H1 (cell line): ENCODE results near the gene NPTX1. TPM values are rescaled to one million over a fixed set of nuclear protein-coding genes. Genes with fewer than 3 reads are reported as not detected.
A peak's percentile ranks its signal among the peaks of the same experiment; 100 is the strongest.

Source experiments
- CTCF ChIA-PET: fragments of 300-600 bp; sonication (Branson Sonifier 250); formaldehyde crosslinking; loops from one replicate; lab custom pipeline; 2021; ENCODE audit not compliant: partially characterized antibody; lab: Charles Lee
- POLR2A ChIA-PET: fragments of 300-600 bp; sonication (Branson Sonifier 250); formaldehyde crosslinking; loops from one replicate; lab custom pipeline; 2021; ENCODE audit warnings: inconsistent platforms; ENCODE audit not compliant: partially characterized antibody; lab: Charles Lee
- DNase-seq, 2 experiments: peaks; one replicate each; pipeline versions ENCODE4 v3.0.0 to v3.0.0-alpha.2; 2010 to 2022; ENCODE audit warnings: low spot score in 2 of 2, low read depth in 1 of 2, mixed read lengths in 1 of 2
- FAIRE-seq: peaks from 2 replicates; lab custom pipeline; 2011; peaks lifted over from hg19 to GRCh38; lab: Jason Lieb, UNC
- H2AFZ ChIP-seq: 2 replicates; pipeline ENCODE4 v1.8.1; 2012; ENCODE audit warnings: low read length, inconsistent platforms
- H2AK5ac ChIP-seq: 2 replicates; pipeline ENCODE4 v1.6.1; 2013; ENCODE audit warnings: low read depth, low read length
- H2BK120ac ChIP-seq: replicated peaks from 2 replicates; pipeline ENCODE3; 2013; ENCODE audit warnings: low read depth, low read length, inconsistent platforms
- H2BK12ac ChIP-seq: 2 replicates; pipeline ENCODE4 v1.6.1; 2013; ENCODE audit warnings: low read depth, low read length
- H2BK15ac ChIP-seq: 2 replicates; pipeline ENCODE4 v1.6.1; 2013; ENCODE audit warnings: low read length
- H2BK20ac ChIP-seq: 2 replicates; pipeline ENCODE4 v1.6.1; 2013; ENCODE audit warnings: low read length
- H2BK5ac ChIP-seq: 2 replicates; pipeline ENCODE4 v1.6.1; 2013; ENCODE audit warnings: low read depth, low read length
- H3K14ac ChIP-seq: 2 replicates; pipeline ENCODE4 v1.6.1; 2013; ENCODE audit warnings: inconsistent platforms; ENCODE audit not compliant: insufficient read length
- H3K18ac ChIP-seq: 2 replicates; pipeline ENCODE4 v1.6.1; 2013; ENCODE audit warnings: low read length; ENCODE audit errors: extremely low read depth
- H3K23ac ChIP-seq: 2 replicates; pipeline ENCODE4 v1.6.1; 2013; ENCODE audit warnings: inconsistent platforms; ENCODE audit not compliant: insufficient read length
- H3K23me2 ChIP-seq: 2 replicates; pipeline ENCODE4 v1.6.1; 2013; ENCODE audit warnings: low read depth, low read length
- H3K27ac ChIP-seq: 2 replicates; pipeline ENCODE4 v1.6.1; 2011; ENCODE audit warnings: low read depth, low read length, inconsistent platforms
- H3K27me3 ChIP-seq, 4 experiments: replicated peaks in 1 of 4; 1 replicate in 1 of 4; 2 replicates in 3 of 4; pipeline versions ENCODE4 v1.6.1 to v1.8.1; 2011 to 2013; ENCODE audit warnings: low read length in 3 of 4, mild to moderate bottlenecking in 3 of 4, inconsistent platforms in 2 of 4, mixed read lengths in 2 of 4, moderate library complexity in 1 of 4; ENCODE audit not compliant: control insufficient read depth in 3 of 4, insufficient read depth in 3 of 4; ENCODE audit errors: extremely low read depth in 1 of 4
- H3K36me3 ChIP-seq, 4 experiments: 2 replicates each; pipeline versions ENCODE4 v1.6.1 to v1.8.1; 2011 to 2013; ENCODE audit warnings: mild to moderate bottlenecking in 4 of 4, low read length in 3 of 4, moderate library complexity in 2 of 4, control low read depth in 1 of 4, inconsistent platforms in 1 of 4; ENCODE audit not compliant: insufficient read depth in 4 of 4, control insufficient read depth in 2 of 4
- H3K4ac ChIP-seq: replicated peaks from 2 replicates; pipeline ENCODE3; 2013; ENCODE audit warnings: low read length, low read depth, mixed read lengths, inconsistent platforms; ENCODE audit not compliant: insufficient read length
- H3K4me1 ChIP-seq, 4 experiments: replicated peaks in 1 of 4; 1 replicate in 1 of 4; 2 replicates in 3 of 4; pipeline versions ENCODE4 v1.6.1 to v1.8.1; 2011 to 2013; ENCODE audit warnings: low read length in 3 of 4, inconsistent platforms in 2 of 4, mixed read lengths in 1 of 4; ENCODE audit not compliant: insufficient read depth in 4 of 4, control insufficient read depth in 3 of 4
- H3K4me2 ChIP-seq, 2 experiments: 2 replicates each; pipeline versions ENCODE4 v1.6.1 to v1.8.1; 2011 to 2013; ENCODE audit warnings: low read depth in 2 of 2, low read length in 2 of 2, control low read depth in 1 of 2, inconsistent platforms in 1 of 2, mild to moderate bottlenecking in 1 of 2; ENCODE audit not compliant: insufficient read depth in 1 of 2
- H3K4me3 ChIP-seq, 4 experiments: fragments of 200-600, 300-600 bp in 1 of 4; sonication (generic), shearing (Covaris generic), sonication (Bioruptor Twin) in 1 of 4; 2 replicates each; pipeline versions ENCODE4 v1.5.1 to v1.8.1; 2011 to 2016; ENCODE audit warnings: low read length in 4 of 4, low read depth in 3 of 4, control low read depth in 2 of 4, inconsistent platforms in 2 of 4, mild to moderate bottlenecking in 2 of 4, mixed read lengths in 1 of 4, moderate library complexity in 1 of 4; ENCODE audit not compliant: insufficient read depth in 2 of 4; ENCODE audit errors: extremely low read depth in 1 of 4
- H3K56ac ChIP-seq: replicated peaks from 2 replicates; pipeline ENCODE3; 2013; ENCODE audit warnings: low read depth, mild to moderate bottlenecking, mixed read lengths, low read length, inconsistent platforms; ENCODE audit not compliant: insufficient read length
- H3K79me1 ChIP-seq: 2 replicates; pipeline ENCODE4 v1.6.1; 2013; ENCODE audit warnings: low read depth, low read length, control low read depth
- H3K79me2 ChIP-seq, 2 experiments: 2 replicates each; pipeline versions ENCODE4 v1.6.1 to v1.8.1; 2012 to 2013; ENCODE audit warnings: low read length in 2 of 2, mild to moderate bottlenecking in 2 of 2, inconsistent platforms in 1 of 2; ENCODE audit not compliant: insufficient read depth in 2 of 2, control insufficient read depth in 1 of 2
- H3K9ac ChIP-seq, 4 experiments: replicated peaks in 1 of 4; 1 replicate in 1 of 4; 2 replicates in 3 of 4; pipeline versions ENCODE4 v1.6.1 to v1.8.1; 2011 to 2013; ENCODE audit warnings: low read depth in 3 of 4, low read length in 3 of 4, control low read depth in 2 of 4, mild to moderate bottlenecking in 2 of 4, moderate library complexity in 2 of 4, inconsistent platforms in 1 of 4; ENCODE audit errors: extremely low read depth in 1 of 4
- H3K9me3 ChIP-seq, 2 experiments: 2 replicates each; pipeline versions ENCODE4 v1.6.1 to v1.8.1; 2012 to 2013; ENCODE audit warnings: mild to moderate bottlenecking in 2 of 2, moderate library complexity in 2 of 2, control low read depth in 1 of 2, inconsistent platforms in 1 of 2, low read depth in 1 of 2, low read length in 1 of 2, mixed read lengths in 1 of 2; ENCODE audit not compliant: insufficient read depth in 2 of 2
- H4K20me1 ChIP-seq, 2 experiments: replicated peaks in 1 of 2; 2 replicates each; pipeline versions ENCODE3 to v1.8.1; 2011 to 2013; ENCODE audit warnings: inconsistent platforms in 2 of 2, low read length in 2 of 2, mild to moderate bottlenecking in 1 of 2; ENCODE audit not compliant: insufficient read depth in 2 of 2, control insufficient read depth in 1 of 2
- H4K5ac ChIP-seq: 2 replicates; pipeline ENCODE4 v1.6.1; 2013; ENCODE audit warnings: low read length, low read depth, mixed read lengths, inconsistent platforms; ENCODE audit not compliant: insufficient read length
- H4K8ac ChIP-seq: 2 replicates; pipeline ENCODE4 v1.8.0; 2013; ENCODE audit warnings: mild to moderate bottlenecking, moderate library complexity, low read length, inconsistent platforms; ENCODE audit not compliant: insufficient read depth; ENCODE audit errors: extremely low read depth
- H4K91ac ChIP-seq: replicated peaks from 2 replicates; pipeline ENCODE3; 2013; ENCODE audit warnings: low read length, mixed read lengths, inconsistent platforms; ENCODE audit not compliant: insufficient read length
- KDM4A ChIP-seq: IDR thresholded peaks from one replicate; pipeline ENCODE4 v1.7.1; 2012; ENCODE audit warnings: low read depth, mild to moderate bottlenecking, moderate library complexity, low read length, inconsistent platforms; ENCODE audit not compliant: severe bottlenecking
- WGBS, 2 experiments: shearing (Covaris generic) in 1 of 2; methylation state at CpG; one replicate each; pipeline versions ENCODE4 v1.1.6 to v1.1.7; 2013 to 2015; ENCODE audit warnings: low lambda C conversion rate in 2 of 2, mixed read lengths in 2 of 2, inconsistent platforms in 1 of 2, low coverage in 1 of 2, missing lambda C conversion rate in 1 of 2; ENCODE audit not compliant: insufficient replicate concordance in 2 of 2, insufficient coverage in 1 of 2, insufficient read length in 1 of 2; ENCODE audit errors: extremely low coverage in 1 of 2, missing lambda C conversion rate in 1 of 2; 5-methylcytosine and 5-hydroxymethylcytosine counted together
- polyA plus RNA-seq, 7 experiments: library from polyadenylated mRNA; depleted of rRNA in 3 of 7; stranded (reverse) in 5 of 7; unstranded in 2 of 7; fragments of >200 nt in 5 of 7; fragments of 200-250 nt in 2 of 7; gene quantifications; 1 replicate in 5 of 7; 2 replicates in 1 of 7; 4 replicates in 1 of 7; pipeline versions ENCODE4 v1.2.1 to v1.2.3, GENCODE V29; 2011 to 2013; ENCODE audit warnings: missing spikeins in 2 of 7, mixed read lengths in 2 of 7
- total RNA-seq: library from RNA; stranded (reverse); fragmentation: NEBNext Ultra II Directional; extraction: Animal tissue kit (Norgen Biotek cat#: 25700); gene quantifications from 2 replicates; pipeline ENCODE4 v1.2.1, GENCODE V29; 2021
- TF ChIP-seq, protein P1 (sequence below), 3 experiments: IDR thresholded peaks; 1 replicate in 2 of 3; 2 replicates in 1 of 3; pipeline versions ENCODE4 v1.5.1 to v1.6.1; 2011; ENCODE audit warnings: low read length in 3 of 3, mild to moderate bottlenecking in 3 of 3, inconsistent platforms in 2 of 3, low read depth in 1 of 3, moderate library complexity in 1 of 3; ENCODE audit not compliant: insufficient read depth in 1 of 3; ENCODE audit errors: control extremely low read depth in 1 of 3

NPTX1 gene
- total and polyA plus RNA-seq, 2 of the 8 experiments (the other 6 are each of a cell fraction or from before 2014, with no cell fraction given) = 12.0 to 17.9 TPM

DNA sequence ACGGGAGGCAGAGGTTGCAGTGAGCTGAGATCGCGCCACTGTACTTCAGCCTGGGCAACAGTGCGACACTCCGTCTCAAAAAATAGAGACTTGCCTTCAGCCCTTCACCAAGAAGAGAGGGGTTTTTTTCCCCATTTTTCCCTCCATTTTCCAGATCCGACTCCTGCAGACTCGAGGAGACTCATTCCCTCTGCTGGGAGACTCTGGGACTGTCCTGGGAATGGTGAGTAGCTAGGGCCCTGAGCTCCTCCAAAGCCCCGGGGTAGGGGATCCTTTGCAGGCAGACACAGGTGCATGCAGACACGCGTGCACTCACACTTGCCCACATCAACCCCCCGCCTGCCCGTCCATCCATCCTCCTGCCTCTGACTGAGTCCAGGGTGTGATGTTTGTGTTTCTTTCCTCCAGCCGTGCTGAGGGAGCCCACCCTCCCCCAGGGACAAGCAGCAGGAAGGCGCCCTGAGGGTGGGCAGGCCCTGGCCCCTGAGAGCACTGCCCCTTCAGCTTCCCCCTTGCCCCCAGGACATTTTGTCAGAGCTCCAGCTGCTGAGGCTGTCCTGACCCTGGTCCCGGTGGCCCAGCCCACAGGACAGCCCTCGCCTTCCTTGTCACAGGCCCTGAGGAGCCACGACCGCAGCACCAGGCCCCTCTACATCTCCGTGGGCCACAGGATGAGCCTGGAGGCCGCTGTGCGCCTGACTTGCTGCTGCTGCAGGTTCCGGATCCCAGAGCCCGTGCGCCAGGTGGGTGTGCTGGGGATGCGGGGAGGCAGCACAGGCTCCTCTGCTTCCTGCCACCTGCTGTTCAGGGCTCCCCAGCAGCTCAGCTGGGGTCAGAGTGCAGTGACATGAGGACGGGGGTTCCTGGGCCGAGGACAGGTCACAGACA lies 51.3 kb downstream of the NPTX1 start:
- FAIRE-seq (no peak), DNase-seq (peak in 1 of 2 experiments; percentile 42)
- no peaks in the 10 kb centered on the region; a peak in 1 of 7 replicates for H3K27me3 ChIP-seq
- ChIA-PET CTCF (interaction anchor here (0.7 to 3.9 kb wide), 22 partner anchors 8 to 545 kb away, joined by 3 to 21 read pairs (median 4); partner anchors contain the start of gene ENDOV), POLR2A (interaction anchor here (1.1 kb wide), 1 partner anchor 48 kb away, joined by 3 read pairs; no protein-coding TSS in a partner anchor)
- no peak overlapping the region for H2AFZ ChIP-seq
- no peak overlapping the region for H2BK12ac ChIP-seq
- H2BK20ac ChIP-seq = no peak overlapping the region
- H3K4me3 ChIP-seq = no peak overlapping the region
- H2BK15ac ChIP-seq = no peak overlapping the region
- no peak overlapping the region for H2AK5ac ChIP-seq
- WGBS, 2 experiments = 87% methylated on average over 23 of the region's 27 CpGs; no CpG with 5 or more reads in 1 of the 2 experiments
- H3K4me1 ChIP-seq = peaks cover 0 to 8% (median 2%) of the 10 kb centered on the region in 4 experiments; a peak in 3 of 7 replicates
- H3K4me2 ChIP-seq = no peak overlapping the region
- H3K4ac ChIP-seq = no peak overlapping the region
- no peak overlapping the region for H4K91ac ChIP-seq
- H2BK120ac ChIP-seq = no peak overlapping the region
- H3K23me2 ChIP-seq = no peaks in the 10 kb centered on the region
- no peak overlapping the region for H3K18ac ChIP-seq
- H3K23ac ChIP-seq = no peak overlapping the region
- peak overlapping the region; percentile 89 for H4K8ac ChIP-seq
- TF ChIP-seq, protein P1, sequence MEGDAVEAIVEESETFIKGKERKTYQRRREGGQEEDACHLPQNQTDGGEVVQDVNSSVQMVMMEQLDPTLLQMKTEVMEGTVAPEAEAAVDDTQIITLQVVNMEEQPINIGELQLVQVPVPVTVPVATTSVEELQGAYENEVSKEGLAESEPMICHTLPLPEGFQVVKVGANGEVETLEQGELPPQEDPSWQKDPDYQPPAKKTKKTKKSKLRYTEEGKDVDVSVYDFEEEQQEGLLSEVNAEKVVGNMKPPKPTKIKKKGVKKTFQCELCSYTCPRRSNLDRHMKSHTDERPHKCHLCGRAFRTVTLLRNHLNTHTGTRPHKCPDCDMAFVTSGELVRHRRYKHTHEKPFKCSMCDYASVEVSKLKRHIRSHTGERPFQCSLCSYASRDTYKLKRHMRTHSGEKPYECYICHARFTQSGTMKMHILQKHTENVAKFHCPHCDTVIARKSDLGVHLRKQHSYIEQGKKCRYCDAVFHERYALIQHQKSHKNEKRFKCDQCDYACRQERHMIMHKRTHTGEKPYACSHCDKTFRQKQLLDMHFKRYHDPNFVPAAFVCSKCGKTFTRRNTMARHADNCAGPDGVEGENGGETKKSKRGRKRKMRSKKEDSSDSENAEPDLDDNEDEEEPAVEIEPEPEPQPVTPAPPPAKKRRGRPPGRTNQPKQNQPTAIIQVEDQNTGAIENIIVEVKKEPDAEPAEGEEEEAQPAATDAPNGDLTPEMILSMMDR (IDR thresholded peaks at IDR 0.05; ENCODE audit: control extremely low read depth in 1 of 3, insufficient read depth in 1 of 3, low read depth in 1 of 3, low read length in 3 of 3) = peak in 1 of 3 experiments; percentile 8; a peak in 1 of 4 replicates
- no peak for TF ChIP-seq KDM4A
- H4K5ac ChIP-seq = no peak overlapping the region
- no peak overlapping the region for H3K27ac ChIP-seq
- H2BK5ac ChIP-seq = no peak overlapping the region
- H3K14ac ChIP-seq = no peak overlapping the region
- H3K9me3 ChIP-seq = no peaks in the 10 kb centered on the region
- no peak overlapping the region for H3K56ac ChIP-seq
- H3K79me1 ChIP-seq = no peaks in the 10 kb centered on the region
- H4K20me1 ChIP-seq = peaks cover 3 to 7% of the 10 kb centered on the region in 2 experiments
- no peaks in the 10 kb centered on the region; a peak in 1 of 8 replicates for H3K36me3 ChIP-seq
- no peaks in the 10 kb centered on the region for H3K79me2 ChIP-seq
- H3K9ac ChIP-seq = no peak overlapping the region
